NB4 (cell line): ENCODE results near the gene CPVL.

ENCODE experiments used
- POLR2A ChIP-seq: IDR thresholded peaks from 2 replicates; pipeline ENCODE4 v1.6.1; 2011; ENCODE audit warnings: mild to moderate bottlenecking; ENCODE audit not compliant: insufficient read length; ENCODE audit errors: extremely low read depth
- TF ChIP-seq, protein P1 (sequence below): IDR thresholded peaks from one replicate; pipeline ENCODE4 v1.5.1; 2012; ENCODE audit warnings: low read depth, low read length

DNA sequence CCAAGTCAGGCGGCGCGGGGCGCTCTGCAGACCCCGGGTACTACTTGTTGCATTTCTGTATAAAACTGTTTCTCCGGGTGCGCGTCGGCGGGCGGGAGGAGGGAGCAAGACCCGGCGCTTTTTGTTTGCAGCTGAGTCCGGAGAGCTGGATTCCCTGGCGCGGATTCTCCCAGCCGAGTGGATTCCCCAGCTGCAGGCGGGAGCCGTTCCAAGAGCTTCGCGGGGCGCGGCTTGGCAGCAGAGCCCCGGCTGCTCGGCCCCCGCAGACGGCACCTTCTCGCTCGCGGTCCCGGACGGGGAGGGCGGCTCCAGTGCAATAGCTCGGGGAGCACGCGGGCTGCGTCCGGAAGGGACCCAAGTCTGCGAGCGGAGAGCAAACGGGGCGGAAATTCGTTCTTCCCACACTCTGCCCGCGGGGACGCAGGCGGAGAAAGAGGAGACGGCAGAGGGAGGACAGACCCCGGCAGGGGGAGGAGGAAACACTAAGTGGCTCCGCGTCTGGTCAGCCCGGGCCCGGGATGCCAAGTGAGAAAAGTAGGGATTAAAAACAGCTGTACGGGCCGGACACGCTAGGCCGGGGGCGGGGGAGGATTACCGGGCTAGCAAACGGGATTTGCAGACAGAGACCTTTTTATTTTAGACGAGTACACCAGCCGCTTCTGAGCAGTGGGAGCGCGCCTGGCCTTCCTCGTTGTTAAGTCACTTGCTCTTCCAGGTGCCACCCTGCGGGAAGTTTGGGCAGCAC, 187.9 kb downstream of the CPVL start, which contains the start of gene TRIL:
- TF ChIP-seq, protein P1, sequence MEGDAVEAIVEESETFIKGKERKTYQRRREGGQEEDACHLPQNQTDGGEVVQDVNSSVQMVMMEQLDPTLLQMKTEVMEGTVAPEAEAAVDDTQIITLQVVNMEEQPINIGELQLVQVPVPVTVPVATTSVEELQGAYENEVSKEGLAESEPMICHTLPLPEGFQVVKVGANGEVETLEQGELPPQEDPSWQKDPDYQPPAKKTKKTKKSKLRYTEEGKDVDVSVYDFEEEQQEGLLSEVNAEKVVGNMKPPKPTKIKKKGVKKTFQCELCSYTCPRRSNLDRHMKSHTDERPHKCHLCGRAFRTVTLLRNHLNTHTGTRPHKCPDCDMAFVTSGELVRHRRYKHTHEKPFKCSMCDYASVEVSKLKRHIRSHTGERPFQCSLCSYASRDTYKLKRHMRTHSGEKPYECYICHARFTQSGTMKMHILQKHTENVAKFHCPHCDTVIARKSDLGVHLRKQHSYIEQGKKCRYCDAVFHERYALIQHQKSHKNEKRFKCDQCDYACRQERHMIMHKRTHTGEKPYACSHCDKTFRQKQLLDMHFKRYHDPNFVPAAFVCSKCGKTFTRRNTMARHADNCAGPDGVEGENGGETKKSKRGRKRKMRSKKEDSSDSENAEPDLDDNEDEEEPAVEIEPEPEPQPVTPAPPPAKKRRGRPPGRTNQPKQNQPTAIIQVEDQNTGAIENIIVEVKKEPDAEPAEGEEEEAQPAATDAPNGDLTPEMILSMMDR, result no peak
- TF ChIP-seq POLR2A, result no peak
